NCI-H1417 (cell line): ENCODE data around the gene ADAMTSL5.

Experiments used
- DNase-seq, 3 experiments: peaks; one replicate each; lab custom pipeline; 2025; lab: John Stamatoyannopoulos, UW

ADAMTSL5 gene

GRCh38 chr19:1466018-1466460 is 46.8 kb downstream of the ADAMTSL5 start:
- no peak for DNase-seq

DNA sequence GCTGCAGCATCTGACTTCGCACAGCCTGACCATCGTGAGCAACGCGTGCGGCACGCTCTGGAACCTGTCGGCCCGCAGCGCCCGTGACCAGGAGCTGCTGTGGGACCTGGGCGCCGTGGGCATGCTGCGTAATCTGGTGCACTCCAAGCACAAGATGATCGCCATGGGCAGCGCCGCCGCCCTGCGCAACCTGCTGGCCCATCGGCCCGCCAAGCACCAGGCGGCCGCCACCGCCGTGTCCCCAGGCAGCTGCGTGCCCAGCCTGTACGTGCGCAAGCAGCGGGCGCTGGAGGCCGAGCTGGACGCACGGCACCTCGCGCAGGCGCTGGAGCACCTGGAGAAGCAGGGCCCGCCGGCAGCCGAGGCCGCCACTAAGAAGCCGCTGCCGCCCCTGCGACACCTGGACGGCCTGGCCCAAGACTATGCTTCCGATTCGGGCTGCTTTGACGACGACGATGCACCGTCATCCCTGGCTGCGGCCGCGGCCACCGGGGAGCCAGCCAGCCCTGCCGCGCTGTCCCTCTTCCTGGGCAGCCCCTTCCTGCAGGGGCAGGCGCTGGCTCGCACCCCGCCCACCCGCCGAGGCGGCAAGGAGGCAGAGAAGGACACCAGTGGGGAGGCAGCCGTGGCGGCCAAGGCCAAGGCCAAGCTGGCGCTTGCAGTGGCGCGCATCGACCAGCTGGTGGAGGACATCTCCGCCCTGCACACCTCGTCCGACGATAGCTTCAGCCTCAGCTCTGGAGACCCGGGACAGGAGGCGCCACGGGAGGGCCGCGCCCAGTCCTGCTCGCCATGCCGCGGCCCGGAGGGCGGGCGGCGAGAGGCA is 47.4 kb downstream of the ADAMTSL5 start:
- no peak for DNase-seq

DNA sequence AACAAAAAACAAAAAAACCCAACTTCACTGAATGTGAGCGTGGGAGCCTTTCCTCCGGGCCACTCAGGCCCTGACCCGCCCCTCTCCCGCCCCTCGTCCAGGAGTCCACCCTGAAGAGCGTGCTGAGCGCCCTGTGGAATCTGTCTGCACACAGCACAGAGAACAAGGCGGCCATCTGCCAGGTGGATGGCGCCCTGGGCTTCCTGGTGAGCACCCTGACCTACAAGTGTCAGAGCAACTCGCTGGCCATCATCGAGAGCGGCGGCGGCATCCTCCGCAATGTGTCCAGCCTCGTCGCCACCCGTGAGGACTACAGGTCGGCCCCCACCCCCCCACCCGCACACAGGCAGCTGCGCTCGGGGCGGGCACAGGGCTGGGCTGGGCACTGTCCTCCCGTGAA is 51.0 kb downstream of the ADAMTSL5 start:
- DNase-seq, result no peak

DNA sequence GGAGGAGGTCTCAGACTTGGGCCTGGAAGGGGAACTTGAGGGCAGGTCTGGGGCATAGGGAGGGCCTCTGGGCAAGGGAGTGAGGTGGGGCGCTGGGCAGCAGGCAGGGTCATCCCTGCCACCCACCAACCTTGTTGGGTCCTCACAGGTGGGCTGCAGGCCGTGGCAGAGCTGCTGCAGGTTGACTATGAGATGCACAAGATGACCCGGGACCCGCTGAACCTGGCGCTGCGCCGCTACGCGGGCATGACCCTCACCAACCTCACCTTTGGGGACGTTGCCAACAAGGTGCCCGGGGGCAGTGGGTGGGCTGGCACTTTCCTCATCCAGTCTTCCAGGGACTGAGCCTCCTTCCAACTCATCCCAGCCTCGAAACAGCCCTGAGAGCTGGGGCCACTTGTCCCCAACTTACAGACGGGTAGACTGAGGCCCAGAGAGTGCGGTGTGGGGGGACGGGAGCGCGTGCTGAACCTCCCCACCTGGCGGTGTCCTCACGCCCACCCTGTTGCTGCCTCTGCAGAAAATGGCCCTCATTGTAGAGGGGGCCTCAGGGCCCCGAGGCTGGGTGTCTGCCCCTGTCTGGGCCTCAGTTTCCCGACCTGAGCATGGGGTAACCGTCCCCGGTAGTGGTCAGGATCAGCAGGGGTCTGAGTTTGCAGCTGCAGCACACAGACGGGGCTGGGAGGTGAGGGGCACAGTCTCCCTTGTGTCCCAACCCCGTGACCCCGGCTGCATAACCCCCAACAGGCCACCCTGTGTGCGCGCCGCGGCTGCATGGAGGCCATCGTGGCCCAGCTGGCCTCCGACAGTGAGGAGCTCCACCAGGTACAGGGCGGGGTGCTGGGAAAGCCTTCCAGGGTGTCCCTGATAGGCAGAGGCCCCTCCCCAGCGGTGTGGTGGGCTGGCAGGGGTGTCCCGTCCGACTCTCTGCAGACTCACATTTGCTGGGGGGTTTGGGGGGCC is 52.5 kb downstream of the ADAMTSL5 start:
- DNase-seq, result no peak

- no peak for DNase-seq
Measured at GRCh38 chr19:1459479-1459878, 53.3 kb downstream of the ADAMTSL5 start.

GRCh38 chr19:1457892-1458291 is 54.9 kb downstream of the ADAMTSL5 start:
- no peak for DNase-seq

GRCh38 chr19:1457031-1457739 is 55.6 kb downstream of the ADAMTSL5 start:
- no peak for DNase-seq

DNA sequence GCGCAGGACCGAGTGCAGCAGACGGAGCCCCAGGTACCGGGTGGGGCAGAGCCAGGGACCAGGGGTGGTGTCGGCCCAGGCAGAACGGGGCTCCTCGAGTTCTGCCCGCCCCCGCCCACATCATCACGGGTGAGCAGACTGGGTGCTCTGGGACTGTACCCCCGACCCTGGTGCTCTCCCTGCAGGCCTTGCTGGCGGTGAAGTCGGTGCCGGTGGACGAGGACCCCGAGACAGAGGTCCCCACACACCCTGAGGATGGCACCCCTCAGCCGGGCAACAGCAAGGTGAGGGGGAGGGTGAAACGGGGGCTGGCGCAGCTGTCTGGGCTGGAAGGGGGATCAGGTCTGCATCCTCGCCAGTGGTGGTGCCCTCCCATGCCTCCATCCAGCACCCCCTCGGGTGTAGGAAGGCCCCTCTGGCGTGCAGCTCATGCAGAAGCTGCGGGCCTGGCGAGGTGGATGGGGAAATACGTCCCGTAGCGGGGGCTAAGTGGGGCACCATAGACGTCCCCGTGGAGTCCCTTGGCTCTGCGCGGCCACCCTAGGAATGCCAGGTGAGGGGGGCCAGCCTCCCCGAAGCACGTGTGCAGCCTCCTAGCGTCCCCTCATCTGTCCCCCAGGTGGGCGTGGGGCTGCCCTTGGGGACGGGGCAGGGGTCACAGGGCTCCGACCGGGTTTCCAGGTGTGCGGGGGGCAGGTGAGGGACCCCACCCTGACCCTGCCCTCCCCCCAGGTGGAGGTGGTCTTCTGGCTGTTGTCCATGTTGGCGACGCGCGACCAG is 56.5 kb downstream of the ADAMTSL5 start:
- no peak for DNase-seq

GRCh38 chr19:1455336-1456120 is 57.3 kb downstream of the ADAMTSL5 start:
- DNase-seq, result peak; percentile 41 to 90 (median 66)
